GM19238 (cell line): ENCODE measurements around the gene PIK3CG.
"Not testable (repeated sequence)": the region's sequence is repeated elsewhere in the genome, so short reads cannot be mapped to it uniquely, and the experiment has no call there.

Experiments used
- DNase-seq: peaks from one replicate; pipeline ENCODE4 v3.0.0; 2011; ENCODE audit warnings: low spot score; ENCODE audit not compliant: insufficient read length

Gene PIK3CG

DNA sequence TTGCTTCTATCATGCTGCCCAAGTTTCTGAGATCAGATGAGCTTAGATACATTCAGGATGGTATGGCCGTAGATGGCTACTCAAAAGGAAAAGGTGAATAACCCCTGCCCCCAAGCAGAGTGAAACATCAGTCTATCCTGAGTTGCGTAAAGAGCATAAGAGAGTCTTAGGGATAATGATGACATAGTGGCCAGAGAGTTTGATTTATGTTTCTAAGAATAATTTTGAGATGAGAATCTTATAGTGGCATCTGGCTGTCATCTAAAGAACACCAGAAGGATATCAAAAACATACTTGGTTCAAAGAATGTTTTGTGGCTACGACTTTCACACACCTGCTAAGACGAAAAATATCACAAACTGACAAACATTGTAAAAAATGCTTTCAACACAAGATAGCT, 20.6 kb downstream of the PIK3CG start:
- DNase-seq: no peak

DNA sequence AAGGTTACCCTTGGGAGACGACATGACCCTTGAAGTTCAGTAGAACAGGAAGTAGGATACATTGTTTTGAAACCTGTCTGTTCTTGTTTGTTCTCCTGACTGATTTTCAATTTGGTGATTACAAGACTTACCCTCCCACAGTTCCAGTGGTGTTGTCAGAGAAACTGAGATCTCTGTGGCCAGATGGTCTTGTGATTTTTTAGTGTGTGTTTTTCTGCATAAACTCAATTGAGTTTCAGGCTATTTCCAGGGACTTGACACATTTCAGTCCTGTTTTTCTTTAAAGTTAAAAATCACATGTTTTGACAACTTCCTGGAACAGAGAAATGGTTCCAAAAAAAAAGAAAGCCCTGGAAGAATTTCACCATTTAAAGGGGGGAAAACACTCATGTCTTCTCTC, 22.3 kb downstream of the PIK3CG start:
- no peak for DNase-seq

DNA sequence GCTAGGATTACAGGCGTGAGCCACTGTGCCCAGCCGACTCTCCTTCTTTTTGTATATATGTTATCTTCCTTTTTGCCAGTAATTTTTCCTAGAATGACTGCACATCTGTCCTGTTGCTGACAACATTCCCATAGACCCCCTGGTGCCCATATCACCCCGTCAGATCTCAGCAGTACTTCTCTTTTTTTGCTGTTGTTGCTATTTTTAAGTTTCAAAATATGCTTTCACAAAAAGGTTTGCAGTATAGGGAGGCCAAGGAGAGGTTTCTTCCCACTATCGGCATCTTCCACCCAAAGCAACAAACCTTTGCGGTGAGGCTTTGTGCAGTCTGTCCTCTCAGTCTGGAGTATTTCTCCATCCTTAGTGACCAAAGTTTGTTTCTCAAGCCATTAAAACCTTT, 23.1 kb downstream of the PIK3CG start:
- no peak for DNase-seq

DNA sequence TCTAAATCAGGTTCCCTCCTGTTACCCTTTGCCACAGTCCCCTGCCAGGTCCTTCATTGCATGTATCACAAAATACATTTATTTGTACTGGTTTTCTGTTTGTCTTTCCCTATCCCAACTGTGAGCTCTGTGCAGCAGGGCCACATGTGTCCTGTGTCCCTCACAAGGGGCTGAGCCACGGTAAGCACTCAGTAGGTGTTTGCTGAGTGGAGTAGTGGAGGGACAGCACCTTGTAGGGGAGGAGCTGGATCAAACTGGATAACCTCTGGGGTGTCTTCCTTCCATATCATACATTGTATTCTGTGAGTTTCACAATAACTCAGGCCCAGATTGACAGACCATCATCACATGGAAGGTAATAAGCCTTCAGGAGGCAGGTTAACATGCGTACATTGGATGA, 25.9 kb downstream of the PIK3CG start:
- no peak for DNase-seq

DNA sequence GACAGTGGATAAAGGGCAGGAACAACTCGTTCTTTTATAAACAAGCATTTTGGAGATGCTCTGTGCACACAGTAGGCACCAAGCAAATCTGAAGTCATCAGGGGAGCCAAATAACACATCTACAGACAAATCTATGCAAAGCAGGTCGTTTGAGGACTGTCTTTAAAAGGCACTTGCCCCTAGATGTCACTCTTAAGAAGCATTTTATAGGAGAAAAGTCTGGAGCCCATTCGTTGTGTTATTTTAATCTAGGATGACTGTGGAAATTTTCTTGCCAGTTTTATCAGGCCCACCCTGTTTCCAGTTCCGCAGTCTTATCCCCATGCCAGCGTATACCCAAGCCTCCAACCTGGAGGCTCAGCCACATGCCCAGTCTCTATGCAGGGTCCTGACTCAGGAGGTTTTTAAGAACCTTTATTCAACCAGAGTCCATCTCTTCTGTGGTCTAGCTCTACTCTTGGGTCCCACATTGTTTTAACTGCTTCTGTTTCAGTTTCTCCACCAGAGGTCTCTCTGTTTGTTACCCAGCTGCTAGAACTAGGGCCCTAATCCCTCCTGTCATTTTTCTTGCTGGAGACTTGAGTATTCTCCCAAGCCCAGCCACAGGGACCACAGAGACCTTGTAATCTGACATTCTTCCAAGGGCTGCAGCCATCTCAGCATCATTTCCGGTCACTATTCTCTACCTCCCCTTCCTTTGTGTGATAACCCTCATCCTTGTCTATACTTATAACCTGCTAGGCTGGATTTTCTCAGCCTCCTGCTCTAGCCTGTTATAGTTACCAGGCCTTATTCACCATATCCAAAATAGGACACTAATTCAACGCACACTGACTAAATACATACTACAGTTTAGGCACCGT, 26.7 kb downstream of the PIK3CG start:
- no peak for DNase-seq

DNA sequence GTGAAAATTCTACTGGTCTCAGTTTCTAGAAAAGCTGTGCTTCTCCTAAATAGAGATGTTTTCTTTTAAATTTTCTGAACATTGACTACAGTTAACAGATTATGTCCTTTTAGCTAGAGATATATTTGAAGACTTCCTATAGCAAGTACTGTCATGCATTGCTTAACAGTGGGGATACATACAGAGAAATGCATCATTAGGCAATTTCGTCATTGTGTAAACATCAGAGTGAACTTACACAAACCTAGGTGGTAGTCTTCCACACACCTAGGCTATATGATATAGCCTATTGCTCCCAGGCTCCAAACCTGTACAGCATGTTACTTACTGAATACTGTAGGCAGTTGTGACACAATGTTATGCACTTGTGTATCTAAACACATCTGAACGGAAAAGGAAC, 28.5 kb downstream of the PIK3CG start:
- DNase-seq: no peak

DNA sequence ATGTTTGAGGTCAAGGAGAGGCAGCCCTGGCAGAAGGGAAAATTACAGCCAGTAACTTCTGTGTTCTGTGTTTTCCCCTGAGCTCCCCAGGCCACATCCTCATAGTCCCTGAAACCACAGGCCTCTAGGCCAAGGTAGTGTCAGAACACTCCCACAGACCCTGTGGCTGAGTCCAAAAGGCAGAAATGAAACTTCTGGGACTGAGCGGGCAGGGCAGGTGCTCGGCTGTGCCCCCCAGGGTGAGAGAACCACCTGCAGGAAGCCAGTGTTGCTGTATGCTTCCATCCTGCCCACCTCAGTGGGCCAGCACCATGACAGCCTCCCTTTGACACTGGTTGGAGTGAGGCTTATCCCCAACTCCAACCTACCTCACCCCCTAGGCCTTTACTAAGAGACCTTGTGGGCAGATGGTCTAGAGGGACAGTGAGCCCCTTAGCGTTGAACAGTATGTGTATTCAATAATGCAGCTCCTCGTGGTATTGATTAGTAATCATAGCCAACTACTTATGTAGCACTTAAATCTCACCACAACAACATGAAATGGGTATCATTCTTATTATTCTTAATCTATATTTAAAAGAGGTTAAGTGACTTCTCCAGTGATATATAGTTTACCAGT, 30.3 kb downstream of the PIK3CG start:
- peak; percentile 16 for DNase-seq

DNA sequence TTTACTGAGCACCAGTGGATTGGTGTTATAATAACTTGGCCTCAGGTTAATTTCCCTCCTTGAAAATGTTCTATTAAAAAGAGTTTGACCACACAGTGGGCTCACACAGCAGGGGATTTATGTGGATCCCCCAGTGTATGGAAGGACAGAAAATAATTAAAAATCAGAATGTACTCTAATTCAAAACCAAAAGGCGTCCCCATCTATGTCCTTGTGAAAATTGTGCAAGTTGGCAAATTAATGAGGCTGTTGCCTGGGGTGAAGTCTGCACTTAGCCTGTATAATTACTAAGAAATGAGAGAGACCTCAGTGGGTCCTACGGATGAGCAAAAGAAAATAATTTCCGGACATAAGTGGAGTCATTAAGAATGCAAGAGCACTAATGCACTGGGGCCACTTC, 31.1 kb downstream of the PIK3CG start:
- DNase-seq: no peak

DNA sequence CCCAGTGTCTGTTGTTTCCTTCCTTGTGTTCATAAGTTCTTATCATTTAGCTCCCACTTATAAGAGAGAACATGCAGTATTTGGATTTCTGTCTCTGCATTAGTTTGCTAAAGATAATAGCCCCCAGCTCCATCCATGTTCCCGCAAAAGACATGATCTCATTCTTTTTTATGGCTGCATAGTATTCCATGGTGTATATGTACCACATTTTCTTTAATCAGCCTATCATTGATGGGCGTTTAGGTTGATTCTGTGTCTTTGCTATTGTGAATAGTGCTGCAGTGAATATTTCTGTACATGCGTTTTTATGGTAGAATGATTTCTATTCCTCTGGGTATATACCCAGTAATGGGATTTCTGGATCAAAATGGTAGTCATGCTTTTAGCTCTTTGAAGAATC, 32.5 kb downstream of the PIK3CG start:
- DNase-seq: not testable (repeated sequence)

DNA sequence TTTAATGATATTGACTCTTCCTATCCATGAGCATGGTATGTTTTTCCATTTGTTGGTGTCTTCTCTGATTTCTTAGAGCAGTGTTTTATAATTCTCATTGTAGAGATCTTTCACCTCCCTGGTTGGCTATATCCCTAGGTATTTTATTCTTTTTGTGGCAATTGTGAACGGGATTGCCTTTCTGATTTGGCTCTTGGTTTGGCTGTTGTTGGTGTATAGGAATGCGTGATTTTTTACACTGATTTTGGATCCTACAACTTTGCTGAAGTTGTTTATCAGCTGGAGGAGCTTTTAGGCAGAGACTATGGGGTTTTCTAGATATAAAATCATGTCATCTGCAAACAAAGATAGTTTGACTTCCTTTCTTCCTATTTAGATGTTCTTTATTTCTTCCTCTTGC, 33.9 kb downstream of the PIK3CG start:
- not testable (repeated sequence) for DNase-seq

DNA sequence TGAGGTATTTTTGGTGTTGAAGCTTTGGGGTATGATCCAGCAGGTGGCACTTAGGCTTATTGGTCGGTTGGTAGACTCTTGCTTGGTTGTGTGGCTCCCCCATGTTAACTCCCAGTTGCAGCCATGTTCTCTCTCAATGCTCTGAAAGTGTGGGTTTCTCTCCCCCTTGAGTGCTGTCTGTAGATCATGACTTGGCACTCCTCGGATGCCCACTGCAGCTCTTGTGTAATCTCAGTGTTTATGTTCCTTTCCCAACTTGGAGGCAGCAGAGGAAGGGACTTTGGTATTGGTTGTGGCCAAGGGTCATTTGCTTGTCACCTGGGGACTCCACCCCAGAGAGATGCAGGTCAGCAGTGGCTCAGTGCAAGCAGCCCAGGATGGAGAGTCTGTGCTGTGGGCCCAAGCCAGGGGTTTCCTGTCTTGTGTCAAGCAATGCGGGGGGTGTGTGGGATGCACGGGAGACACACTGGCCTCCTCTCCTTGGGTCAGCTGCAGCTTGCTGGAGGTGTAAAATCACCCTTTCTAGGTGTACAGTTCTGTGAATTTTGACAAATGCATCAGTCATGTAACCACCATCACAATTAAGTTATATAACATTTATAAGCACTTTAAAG, 36.9 kb downstream of the PIK3CG start:
- DNase-seq: no peak

DNA sequence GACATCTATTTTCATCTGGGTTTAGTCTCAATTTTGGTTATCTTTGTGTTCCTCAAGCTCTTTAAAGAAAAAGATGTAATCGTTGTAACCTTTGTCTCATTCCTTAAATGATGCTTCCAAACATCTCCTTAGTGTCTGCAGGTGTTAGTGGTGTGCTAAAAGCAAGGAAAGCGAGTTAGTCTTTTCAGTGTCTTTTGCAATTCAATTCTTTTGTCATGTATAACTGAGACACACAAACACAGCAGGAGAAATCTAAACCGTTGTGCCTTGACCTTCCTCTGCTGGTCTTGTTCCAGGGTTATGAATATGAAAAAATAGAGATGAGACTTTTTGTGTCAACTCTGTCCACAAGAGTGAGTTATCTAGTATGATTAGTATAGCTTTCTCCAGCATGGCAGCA, 40.7 kb downstream of the PIK3CG start:
- no peak for DNase-seq

DNA sequence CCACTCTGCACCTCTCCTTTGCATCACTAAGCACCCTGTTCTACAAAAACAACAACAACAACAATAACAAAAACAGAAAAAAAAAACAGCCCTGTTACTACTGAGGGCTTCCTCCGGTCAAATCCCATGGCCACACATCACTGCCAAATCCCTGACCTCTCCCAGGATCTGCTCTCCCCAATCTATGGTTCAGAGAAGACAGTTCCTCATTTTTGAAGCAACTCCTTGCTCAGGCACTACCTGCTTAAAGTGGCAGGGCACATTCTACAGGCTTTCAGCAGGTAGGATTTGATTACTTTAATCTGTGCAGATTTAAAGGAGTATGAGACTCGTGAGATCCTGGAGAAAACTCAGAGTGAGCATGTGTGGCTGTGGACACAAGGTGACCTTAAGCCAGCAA, 46.9 kb downstream of the PIK3CG start:
- no peak for DNase-seq

DNA sequence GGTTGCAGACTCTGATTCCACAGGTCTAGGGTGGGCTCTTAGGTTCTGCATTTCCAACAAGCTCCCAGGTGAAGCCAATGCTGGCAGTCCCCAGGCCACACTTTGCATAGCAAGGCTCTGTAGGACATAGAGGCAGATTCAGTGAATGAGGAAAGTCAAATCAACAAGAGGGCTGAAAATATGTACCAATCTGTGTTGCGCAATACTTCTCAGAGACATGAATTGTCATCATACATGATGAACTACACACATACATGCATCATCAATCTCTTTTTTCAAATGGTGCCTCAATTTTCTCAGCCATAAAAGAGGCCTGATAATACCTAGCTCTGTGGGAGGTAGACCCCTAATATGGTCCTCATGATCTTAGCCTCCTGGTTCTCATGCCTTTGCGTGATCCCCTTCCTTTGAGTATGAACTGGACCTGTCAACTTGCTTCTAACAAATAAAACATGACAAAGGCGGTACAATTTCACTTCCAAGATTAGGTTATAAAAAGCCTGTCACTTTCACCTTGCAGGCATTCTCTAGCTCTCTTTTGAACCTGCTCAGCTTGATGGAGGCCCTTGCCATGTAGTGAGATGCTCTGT, 49.0 kb downstream of the PIK3CG start:
- no peak for DNase-seq

DNA sequence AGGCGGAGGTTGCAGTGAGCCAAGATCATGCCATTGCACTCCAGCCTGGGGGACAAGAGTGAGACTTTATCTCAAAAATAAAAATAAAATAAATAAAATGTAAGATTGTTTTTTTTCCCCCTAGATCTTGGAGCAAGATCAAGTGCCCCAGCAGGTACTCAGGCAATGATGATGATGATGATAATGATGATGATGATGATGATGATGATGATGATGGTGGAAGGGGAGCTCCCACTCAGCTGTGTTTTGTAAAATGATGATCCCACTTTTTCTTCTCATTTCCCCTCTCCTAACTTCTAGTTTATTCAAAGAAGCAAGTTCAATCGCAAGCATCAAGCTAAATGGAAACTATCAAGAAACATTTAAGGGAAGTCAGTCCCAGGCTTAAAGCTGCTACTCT, 50.3 kb downstream of the PIK3CG start:
- DNase-seq: no peak

DNA sequence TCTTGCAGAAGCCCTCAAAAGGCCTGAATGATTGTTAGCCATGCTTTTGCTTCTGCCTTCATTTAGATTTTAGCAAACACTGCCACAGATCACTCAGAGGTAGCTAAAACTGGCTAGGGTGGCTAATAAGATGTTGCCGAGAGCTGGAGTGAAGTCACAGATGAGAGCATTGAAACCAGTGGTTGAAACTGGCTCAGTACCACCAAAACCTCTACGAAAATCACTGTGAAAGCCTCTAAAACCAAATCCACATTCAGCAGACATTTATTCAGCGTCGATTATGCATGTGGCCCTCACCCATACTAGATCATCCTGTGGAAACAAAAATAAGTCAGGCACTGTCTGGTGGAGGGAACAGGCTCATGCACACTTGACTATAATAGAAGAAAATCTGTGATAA, 50.8 kb downstream of the PIK3CG start:
- DNase-seq: peak; percentile 35

DNA sequence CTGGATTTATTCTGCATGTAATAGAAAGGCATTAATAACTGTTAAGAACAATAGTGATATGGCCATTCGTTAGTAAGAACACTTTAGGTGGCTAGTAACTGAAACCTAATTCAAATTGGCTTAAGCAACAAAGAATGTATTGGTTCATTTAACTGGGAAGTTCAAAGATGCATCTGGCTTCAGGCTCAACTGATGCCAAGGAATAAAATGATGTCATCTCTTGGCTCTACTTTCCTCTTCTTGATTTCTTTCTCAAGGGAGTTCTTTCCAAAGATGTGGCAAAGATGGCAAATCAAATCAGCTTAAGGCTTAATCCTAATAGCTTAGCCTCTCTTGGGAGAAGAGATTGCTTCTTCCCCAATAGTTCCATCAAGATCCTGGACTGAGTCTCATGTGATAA, 51.6 kb downstream of the PIK3CG start:
- no peak for DNase-seq

DNA sequence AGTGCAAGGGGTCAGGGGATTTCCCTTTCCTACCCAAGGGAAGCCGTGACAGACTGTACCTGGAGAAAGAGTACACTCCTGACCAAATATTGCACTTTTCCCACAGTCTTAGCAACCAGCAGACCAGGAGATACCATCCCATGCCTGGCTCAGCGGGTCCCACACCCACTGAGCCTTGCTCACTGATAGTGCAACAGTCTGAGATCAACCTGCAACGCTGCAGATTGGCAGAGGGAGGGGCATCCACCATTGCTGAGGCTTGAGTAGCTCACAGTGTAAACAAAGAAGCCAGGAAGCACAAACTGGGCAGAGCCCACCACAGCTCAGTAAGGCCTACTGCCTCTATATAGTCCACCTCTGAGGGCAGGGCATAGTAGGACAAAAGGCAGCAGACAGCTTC, 53.9 kb downstream of the PIK3CG start:
- no peak for DNase-seq

DNA sequence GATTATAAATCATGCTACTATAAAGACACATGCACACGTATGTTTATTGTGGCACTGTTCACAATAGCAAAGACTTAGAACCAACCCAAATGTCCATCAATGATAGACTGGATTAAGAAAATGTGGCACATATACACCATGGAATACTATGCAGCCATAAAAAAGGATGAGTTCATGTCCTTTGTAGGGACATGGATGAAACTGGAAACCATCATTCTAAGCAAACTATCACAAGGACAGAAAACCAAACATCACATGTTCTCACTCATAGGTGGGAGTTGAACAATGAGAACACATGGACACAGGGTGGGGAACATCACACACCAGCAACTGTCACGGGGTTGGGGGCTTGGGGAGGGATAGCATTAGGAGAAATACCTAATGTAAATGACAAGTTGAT, 59.4 kb downstream of the PIK3CG start:
- not testable (repeated sequence) for DNase-seq

DNA sequence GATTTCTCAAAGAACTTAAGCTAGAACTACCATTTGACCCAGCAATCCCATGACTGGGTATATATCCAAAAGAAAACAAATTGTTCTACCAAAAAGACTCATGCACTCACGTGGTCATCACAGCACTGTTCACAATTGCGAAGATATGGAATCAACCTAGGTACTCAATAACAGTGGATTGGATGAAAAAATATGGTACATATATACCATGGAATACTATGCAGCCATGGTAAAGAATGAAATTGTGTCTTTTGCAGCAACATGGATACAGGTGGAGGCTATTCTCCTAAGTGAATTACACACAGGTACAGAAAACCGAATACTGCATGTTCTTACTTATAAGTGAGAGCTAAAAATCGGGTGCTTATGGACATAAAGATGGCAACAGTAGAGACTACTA, 61.8 kb downstream of the PIK3CG start:
- DNase-seq: no peak

DNA sequence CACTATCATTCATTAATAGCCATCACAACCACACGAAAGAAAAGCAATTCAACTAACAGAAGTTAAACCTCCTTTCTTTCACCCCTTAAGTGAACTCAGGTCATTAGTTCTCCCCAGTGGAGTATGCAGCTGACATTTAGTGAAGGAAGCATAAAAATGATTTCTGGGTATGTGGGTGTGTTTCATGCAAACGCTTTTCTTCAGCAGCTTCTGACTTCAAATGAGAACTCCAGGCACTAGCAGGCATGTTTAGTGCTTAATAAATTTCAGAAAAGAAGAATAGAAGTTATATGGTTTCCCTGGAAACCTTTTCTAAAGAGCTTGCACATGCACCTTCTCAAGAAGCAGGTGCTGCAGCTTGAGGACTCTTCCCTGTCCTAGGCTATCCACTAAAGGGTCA, 62.5 kb downstream of the PIK3CG start:
- DNase-seq: no peak

DNA sequence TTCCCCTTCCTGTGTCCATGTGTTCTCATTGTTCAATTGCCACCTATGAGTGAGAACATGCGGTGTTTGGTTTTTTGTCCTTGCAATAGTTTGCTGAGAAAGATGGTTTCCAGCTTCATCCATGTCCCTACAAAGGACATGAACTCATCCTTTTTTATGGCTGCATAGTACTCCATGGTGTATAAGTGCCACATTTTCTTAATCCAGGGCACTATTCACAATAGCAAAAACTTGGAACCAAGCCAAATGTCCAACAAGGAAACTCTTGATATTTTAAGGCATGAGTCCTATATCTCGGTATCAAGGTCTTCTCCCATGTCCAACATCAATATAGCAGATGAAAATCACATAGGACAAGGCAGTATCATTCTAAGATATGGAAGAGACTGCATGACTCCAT, 64.5 kb downstream of the PIK3CG start:
- not testable (repeated sequence) for DNase-seq
